BJ (cell line): ENCODE data around the gene LSM3. TPM values are rescaled to one million over a fixed set of nuclear protein-coding genes. Genes with fewer than 3 reads are reported as not detected.

ENCODE experiments used
- CTCF ChIA-PET: fragments of 350-600 bp; formaldehyde crosslinking; extraction: SDS; loops from one replicate; lab custom pipeline; 2021; ENCODE audit warnings: antibody characterized with exemption, inconsistent platforms; lab: Yijun Ruan, JAX
- POLR2A ChIA-PET: fragments of 300-600 bp; sonication (Branson Sonifier 250); formaldehyde crosslinking; extraction: SDS; loops from one replicate; lab custom pipeline; 2021; ENCODE audit warnings: antibody characterized with exemption; lab: Charles Lee
- DNase-seq: peaks from one replicate; pipeline ENCODE4 v3.0.0-alpha.2; 2011; ENCODE audit warnings: low read depth
- H3K27me3 ChIP-seq: 2 replicates; pipeline ENCODE4 v1.6.0; 2011; ENCODE audit warnings: low read length; ENCODE audit not compliant: control insufficient read depth, insufficient read depth
- H3K36me3 ChIP-seq: 2 replicates; pipeline ENCODE4 v1.5.1; 2011; ENCODE audit warnings: low read length; ENCODE audit not compliant: control insufficient read depth, insufficient read depth
- H3K4me3 ChIP-seq: 2 replicates; pipeline ENCODE4 v1.5.1; 2011; ENCODE audit warnings: low read depth, mild to moderate bottlenecking, control low read depth, low read length
- polyA plus RNA-seq: library from polyadenylated mRNA; depleted of rRNA; stranded (reverse); fragments of >200 nt; gene quantifications from 2 replicates; pipeline ENCODE4 v1.2.3, GENCODE V29; 2011
- TF ChIP-seq, protein P1 (sequence below): IDR thresholded peaks from 2 replicates; pipeline ENCODE4 v1.5.1; 2011; ENCODE audit warnings: low read depth, mild to moderate bottlenecking, control low read depth, inconsistent platforms, low read length, moderate library complexity; ENCODE audit not compliant: insufficient read depth

LSM3 gene
- polyA plus RNA-seq, 1 experiment, result 2.7 TPM

DNA sequence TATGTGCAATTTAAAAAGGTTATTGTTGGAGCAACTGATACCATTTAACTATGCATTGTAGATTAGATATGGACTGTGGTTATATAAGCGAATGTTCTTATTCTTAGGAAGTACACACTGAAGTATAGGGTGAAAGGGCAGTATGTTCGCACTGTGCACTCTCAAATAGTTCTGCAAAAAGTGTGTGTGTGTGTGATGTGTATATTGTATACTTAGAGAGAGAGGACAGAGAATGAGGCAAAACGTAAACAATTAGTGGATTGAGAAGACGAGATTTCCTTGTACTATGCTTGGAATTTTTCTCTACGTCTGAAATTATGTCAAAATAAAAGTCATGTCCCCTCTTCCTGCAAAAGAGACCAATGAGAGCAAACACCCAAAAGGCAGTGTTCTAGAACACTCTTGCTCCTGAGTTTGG is 30.4 kb downstream of the LSM3 start:
- DNase-seq, result no peak
- ChIA-PET CTCF (no interaction called here), POLR2A (interaction anchor here (0.7 kb wide), 1 partner anchor 69 kb away, joined by 4 read pairs; no protein-coding TSS in a partner anchor)
- TF ChIP-seq, protein P1, sequence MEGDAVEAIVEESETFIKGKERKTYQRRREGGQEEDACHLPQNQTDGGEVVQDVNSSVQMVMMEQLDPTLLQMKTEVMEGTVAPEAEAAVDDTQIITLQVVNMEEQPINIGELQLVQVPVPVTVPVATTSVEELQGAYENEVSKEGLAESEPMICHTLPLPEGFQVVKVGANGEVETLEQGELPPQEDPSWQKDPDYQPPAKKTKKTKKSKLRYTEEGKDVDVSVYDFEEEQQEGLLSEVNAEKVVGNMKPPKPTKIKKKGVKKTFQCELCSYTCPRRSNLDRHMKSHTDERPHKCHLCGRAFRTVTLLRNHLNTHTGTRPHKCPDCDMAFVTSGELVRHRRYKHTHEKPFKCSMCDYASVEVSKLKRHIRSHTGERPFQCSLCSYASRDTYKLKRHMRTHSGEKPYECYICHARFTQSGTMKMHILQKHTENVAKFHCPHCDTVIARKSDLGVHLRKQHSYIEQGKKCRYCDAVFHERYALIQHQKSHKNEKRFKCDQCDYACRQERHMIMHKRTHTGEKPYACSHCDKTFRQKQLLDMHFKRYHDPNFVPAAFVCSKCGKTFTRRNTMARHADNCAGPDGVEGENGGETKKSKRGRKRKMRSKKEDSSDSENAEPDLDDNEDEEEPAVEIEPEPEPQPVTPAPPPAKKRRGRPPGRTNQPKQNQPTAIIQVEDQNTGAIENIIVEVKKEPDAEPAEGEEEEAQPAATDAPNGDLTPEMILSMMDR, result no peak
- Histone ChIP-seq H3K36me3 (no peaks in the 10 kb centered on the region), H3K27me3 (no peaks in the 10 kb centered on the region), H3K4me3 (no peak overlapping the region)

DNA sequence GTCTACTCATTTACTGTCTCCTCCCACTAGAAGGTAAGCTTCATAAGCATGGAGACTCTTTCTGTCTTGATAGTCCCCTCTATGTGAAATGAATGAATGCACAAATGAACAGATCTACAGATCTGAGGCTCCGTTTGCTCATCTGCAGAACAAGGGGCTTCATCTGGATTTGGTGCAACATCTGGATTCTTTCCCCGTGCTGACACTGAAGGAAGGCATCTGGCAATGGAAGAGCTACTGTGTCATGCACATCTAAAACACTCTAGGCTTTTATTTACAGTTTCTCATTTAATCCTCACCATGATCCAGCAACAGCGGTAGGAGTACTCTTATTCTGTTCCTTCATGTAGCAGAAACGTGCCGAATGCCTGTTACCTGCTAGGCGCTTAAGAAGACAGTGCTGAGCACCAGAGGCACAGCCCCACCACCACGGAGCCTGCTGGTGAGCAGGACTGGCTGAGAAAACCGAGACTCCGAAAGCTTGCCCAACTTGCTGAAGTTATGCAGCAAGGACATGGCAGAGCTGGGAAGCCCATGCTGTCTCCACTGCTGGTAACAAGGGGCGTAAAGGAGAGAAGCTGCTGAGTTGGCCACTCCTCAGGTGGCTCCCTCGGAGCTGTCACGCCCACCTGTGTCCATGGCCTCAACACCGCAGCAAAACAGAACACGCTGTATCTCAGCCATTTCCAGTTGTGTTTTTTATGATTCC is 31.1 kb downstream of the LSM3 start:
- DNase-seq, result no peak
- Histone ChIP-seq H3K27me3 (no peaks in the 10 kb centered on the region), H3K36me3 (no peaks in the 10 kb centered on the region), H3K4me3 (no peak overlapping the region)
- POLR2A ChIA-PET, result interaction anchor here (0.7 to 1.4 kb wide), 2 partner anchors 22 to 69 kb away, joined by 4 to 7 read pairs; no protein-coding TSS in a partner anchor
- CTCF ChIA-PET, result interaction anchor here (1.0 to 4.6 kb wide), 3 partner anchors 47 to 257 kb away, joined by 3 to 22 read pairs (median 5); no protein-coding TSS in a partner anchor
- TF ChIP-seq, protein P1, result no peak

DNA sequence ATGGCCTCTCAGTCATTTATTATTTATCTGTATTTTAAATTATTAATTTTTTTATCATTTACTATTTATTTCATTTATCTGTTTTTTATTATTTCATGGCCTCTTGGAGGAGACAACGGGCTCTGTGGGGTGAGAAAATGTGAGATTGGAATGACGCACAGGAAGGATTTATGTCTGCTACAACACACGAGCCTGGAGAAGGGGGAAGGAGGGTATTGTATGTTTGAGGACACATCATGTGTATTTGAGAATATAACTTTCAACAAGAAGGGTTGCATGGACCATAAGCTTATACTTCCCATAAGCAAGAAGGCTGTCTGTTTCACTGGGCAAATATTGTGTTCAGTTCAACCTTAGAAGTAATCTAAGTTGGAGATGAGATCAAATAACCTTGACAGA is 31.7 kb downstream of the LSM3 start:
- Histone ChIP-seq H3K4me3 (no peak overlapping the region), H3K36me3 (no peaks in the 10 kb centered on the region), H3K27me3 (no peaks in the 10 kb centered on the region)
- ChIA-PET CTCF (interaction anchor here (0.6 to 4.6 kb wide), 6 partner anchors 10 to 257 kb away, joined by 3 to 22 read pairs (median 8); no protein-coding TSS in a partner anchor), POLR2A (interaction anchor here (0.6 to 1.4 kb wide), 2 partner anchors 22 to 184 kb away, joined by 3 to 7 read pairs; no protein-coding TSS in a partner anchor)
- no peak for DNase-seq
- TF ChIP-seq, protein P1, result no peak

DNA sequence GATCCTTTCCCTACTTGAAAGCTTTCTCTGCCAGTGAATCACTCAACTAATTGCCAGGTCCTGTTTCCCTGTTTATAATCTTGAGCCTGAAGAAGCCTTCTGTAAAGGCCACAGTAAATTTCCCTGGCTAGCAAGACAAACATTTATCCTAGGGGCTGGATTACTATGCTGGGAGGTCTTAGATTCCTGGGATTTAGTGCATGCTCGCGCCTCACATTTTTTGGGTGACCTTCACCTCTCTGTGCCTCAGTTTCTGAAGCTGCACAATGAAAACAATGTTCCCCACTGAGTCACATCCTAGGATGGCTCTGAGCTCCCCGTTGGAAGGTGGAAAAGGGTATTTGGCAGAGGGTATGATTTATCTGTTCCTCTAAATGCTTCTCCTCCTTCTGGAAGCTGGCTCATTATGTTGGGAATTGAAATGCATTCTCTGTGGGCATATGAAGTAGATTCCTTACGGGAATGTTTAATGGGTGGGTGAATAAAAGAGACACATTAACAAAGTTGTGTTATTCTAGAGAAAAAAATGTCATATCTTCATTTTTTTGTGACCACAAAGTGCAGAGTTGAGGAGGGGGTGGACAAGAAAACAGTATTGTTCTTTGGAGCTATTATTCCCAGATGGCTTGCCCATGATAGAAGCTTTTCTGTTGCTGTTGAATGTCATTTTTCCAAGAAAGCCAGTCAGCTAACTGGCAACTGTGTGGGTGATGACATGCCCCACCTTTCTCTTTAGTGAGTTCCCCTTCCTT is 32.4 kb downstream of the LSM3 start:
- TF ChIP-seq, protein P1, result no peak
- DNase-seq, result peak; percentile 99
- no peak overlapping the region for H3K4me3 ChIP-seq
- H3K36me3 ChIP-seq, result no peaks in the 10 kb centered on the region
- ChIA-PET POLR2A (interaction anchor here (0.6 to 1.4 kb wide), 5 partner anchors 21 to 1547 kb away, joined by 3 to 8 read pairs (median 6); partner anchors contain the start of genes LSM3 and XPC), CTCF (interaction anchor here (0.6 to 4.6 kb wide), 9 partner anchors 11 to 257 kb away, joined by 3 to 22 read pairs (median 3); no protein-coding TSS in a partner anchor)
- no peaks in the 10 kb centered on the region for H3K27me3 ChIP-seq
